Activated naive CD4-positive, alpha-beta T cell treated with anti-CD3 and anti-CD28 coated beads, Interleukin-2, amount 50 U/mL, for 24 hours (primary cell): ENCODE results near the gene C12orf56.
"Not testable (repeated sequence)": the region's sequence is repeated elsewhere in the genome, so short reads cannot be mapped to it uniquely, and the experiment has no call there.

Experiments used
- H3K27ac Mint-ChIP-seq: one replicate; pipeline ENCODE4 v1.8.0; 2021; ENCODE audit warnings: mild to moderate bottlenecking, mixed read lengths
- H3K27me3 Mint-ChIP-seq: one replicate; pipeline ENCODE4 v1.8.0; 2021; ENCODE audit warnings: mixed read lengths
- H3K36me3 Mint-ChIP-seq: one replicate; pipeline ENCODE4 v1.8.0; 2021; ENCODE audit warnings: mixed read lengths
- H3K4me1 Mint-ChIP-seq: one replicate; pipeline ENCODE4 v1.8.0; 2021; ENCODE audit warnings: mixed read lengths
- H3K4me3 Mint-ChIP-seq: one replicate; pipeline ENCODE4 v1.8.0; 2021; ENCODE audit warnings: mild to moderate bottlenecking, mixed read lengths
- H3K9me3 Mint-ChIP-seq: one replicate; pipeline ENCODE4 v1.8.0; 2021; ENCODE audit warnings: mixed read lengths

Gene C12orf56

DNA sequence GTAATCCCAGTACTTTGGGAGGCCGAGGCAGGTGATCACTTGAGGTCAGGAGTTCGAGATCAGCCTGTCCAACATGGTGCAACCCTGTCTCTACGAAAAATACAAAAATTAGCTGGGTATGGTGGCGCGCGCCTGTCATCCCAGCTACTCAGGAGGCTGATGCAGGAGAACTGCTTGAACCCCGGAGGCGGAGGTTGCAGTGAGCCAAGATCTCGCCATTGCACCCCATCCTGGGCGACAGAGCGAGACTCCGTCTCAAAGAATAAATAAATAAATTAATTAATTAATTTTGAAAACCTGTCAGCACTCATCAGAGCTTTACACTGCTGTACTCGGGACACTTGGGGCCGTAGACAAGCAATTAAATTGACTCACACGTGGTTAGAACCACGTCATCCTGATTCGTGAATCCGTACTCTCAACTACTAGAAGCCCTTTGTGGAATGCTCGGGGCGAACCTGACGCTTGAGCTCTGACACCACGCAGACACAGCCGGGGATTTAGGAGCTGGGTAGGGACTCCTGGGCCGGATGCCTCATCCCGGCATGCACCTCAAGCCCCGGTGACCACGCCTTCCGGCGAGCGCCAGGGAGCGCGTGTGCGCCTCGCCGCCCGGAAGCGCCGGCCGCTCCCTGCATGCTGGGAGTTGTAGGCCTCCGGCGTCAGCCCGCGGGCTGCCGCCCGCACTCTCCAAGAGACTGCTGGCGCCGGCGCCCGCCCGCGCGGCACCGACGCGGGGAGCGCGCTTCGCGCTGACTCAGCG, 13.3 kb upstream of the C12orf56 start, which contains the start of gene XPOT:
XPOT (plus strand) TSS at position 686 of the 763 bp plus-strand sequence. CDS start 5,644 bp downstream, outside the sequence.
- H3K4me3 Mint-ChIP-seq: peak within 1 kb of the TSS; percentile 99
- H3K36me3 Mint-ChIP-seq: no peaks in the 10 kb centered on the region
- H3K9me3 Mint-ChIP-seq: no peaks in the 10 kb centered on the region
- peaks cover 18% of the 10 kb centered on the region for H3K4me1 Mint-ChIP-seq
- no peaks in the 10 kb centered on the region for H3K27me3 Mint-ChIP-seq
- peak within 1 kb of the TSS; percentile 100 for H3K27ac Mint-ChIP-seq

DNA sequence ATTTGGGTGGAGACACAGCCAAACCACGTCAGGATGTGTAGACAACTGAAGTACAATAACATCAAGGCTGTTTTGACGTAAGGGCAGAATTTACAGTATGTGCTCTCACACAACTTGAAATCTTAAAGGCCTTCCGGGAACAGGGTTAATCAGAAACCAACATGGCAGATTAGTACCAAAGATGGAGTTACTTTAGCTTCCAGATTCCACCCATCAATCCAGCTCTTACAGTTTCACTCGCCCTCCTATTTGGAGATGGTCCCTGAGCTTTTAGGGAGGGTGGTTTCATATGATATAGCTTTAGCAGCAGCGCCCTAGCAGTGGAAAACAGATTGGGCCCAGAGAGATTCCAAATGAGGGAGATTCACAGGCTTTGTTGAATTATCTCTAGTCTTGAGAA, 11.6 kb upstream of the C12orf56 start:
- Mint-ChIP-seq H3K27ac (peak overlapping the region; percentile 46), H3K36me3 (no peaks in the 10 kb centered on the region), H3K4me3 (no peak overlapping the region), H3K4me1 (peaks cover 14% of the 10 kb centered on the region), H3K9me3 (no peaks in the 10 kb centered on the region), H3K27me3 (no peaks in the 10 kb centered on the region)

DNA sequence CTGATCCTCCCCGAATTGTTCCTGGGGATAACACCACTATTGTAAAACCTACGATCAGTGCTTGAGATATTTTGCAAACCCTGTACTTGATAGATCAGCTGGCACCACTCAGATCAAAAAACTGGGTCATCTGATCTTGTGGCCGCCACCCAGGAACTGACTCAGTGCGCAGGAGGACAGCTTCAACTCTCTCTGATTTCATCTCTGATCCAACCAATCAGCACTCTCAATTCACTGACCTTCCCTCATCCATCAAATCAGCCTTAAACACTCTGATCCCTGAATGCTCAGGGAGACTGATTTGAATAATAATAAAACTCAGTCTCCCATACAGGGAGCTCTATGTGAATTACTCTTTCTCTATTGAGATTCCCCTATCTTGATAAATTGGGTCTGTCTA, 9.5 kb upstream of the C12orf56 start:
- H3K4me1 Mint-ChIP-seq: peaks cover 3% of the 10 kb centered on the region
- H3K27me3 Mint-ChIP-seq: no peaks in the 10 kb centered on the region
- no peak overlapping the region for H3K27ac Mint-ChIP-seq
- H3K4me3 Mint-ChIP-seq: no peak overlapping the region
- H3K36me3 Mint-ChIP-seq: no peaks in the 10 kb centered on the region
- no peaks in the 10 kb centered on the region for H3K9me3 Mint-ChIP-seq

DNA sequence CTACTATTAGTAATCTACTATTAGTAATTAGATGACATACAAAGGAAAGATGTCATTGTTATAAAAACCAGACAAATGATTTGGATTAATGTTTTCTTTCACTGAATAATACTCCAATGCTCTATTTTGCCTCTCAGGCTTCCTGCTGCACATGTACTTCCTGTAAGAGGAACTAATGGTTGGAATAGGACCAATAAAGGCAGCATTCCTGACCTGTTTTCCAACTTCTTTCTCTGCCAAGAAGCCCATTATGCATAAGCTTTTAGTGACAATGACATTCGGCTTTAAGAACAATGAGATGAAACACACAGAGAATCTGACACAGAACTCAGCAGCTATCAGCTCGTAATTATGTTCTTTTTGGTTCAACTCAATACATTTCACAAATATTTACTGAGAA, 5.2 kb upstream of the C12orf56 start:
- no peaks in the 10 kb centered on the region for H3K36me3 Mint-ChIP-seq
- H3K9me3 Mint-ChIP-seq: no peaks in the 10 kb centered on the region
- peaks cover 3% of the 10 kb centered on the region for H3K4me1 Mint-ChIP-seq
- H3K27me3 Mint-ChIP-seq: no peaks in the 10 kb centered on the region
- no peak overlapping the region for H3K27ac Mint-ChIP-seq
- no peak overlapping the region for H3K4me3 Mint-ChIP-seq

DNA sequence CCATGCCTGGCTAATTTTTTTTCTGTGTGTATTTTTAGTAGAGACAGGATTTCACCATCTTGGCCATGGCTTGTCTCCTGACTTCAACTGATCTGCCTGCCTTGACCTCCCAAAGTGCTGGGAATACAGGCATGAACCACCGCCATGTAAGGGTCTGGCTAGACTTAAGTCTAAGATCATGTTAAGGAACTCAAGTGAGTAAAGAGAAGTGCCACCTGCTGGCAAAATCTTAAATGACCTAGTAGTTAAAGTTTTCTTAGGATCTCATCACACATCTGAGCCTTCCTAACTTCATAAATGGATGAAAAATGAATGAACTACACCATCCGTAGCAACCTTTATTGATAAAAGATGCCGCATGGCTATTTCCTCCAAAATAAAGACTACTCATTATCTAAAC, 1.7 kb upstream of the C12orf56 start:
- no peak overlapping the region for H3K27ac Mint-ChIP-seq
- H3K9me3 Mint-ChIP-seq: no peaks in the 10 kb centered on the region
- H3K36me3 Mint-ChIP-seq: no peaks in the 10 kb centered on the region
- peak overlapping the region; percentile 52 for H3K4me3 Mint-ChIP-seq
- peaks cover 10% of the 10 kb centered on the region for H3K4me1 Mint-ChIP-seq
- no peaks in the 10 kb centered on the region for H3K27me3 Mint-ChIP-seq

DNA sequence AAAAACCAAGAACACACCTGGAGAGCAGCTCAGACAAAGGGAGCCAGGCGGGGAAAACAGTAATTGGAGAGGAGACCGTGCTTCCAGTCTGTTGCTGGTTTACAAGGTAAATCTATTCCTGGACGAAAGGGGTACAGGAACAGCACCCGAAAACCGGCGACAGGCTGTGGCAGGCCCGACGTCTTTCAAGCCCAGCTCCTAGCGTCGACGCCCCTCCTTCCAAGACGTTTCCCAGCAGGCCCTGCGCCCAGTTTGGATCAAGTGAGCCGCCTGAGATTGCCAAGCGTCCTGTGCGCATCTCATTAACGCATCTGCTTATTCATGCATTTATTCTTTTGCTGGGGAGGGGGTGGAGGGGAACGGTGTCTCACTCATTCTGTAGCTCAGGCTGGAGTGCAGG, 1.4 kb downstream of the C12orf56 start:
- Mint-ChIP-seq H3K4me1 (peaks cover 34% of the 10 kb centered on the region), H3K27me3 (no peaks in the 10 kb centered on the region), H3K27ac (no peak overlapping the region), H3K36me3 (no peaks in the 10 kb centered on the region), H3K9me3 (no peaks in the 10 kb centered on the region), H3K4me3 (no peak overlapping the region)

DNA sequence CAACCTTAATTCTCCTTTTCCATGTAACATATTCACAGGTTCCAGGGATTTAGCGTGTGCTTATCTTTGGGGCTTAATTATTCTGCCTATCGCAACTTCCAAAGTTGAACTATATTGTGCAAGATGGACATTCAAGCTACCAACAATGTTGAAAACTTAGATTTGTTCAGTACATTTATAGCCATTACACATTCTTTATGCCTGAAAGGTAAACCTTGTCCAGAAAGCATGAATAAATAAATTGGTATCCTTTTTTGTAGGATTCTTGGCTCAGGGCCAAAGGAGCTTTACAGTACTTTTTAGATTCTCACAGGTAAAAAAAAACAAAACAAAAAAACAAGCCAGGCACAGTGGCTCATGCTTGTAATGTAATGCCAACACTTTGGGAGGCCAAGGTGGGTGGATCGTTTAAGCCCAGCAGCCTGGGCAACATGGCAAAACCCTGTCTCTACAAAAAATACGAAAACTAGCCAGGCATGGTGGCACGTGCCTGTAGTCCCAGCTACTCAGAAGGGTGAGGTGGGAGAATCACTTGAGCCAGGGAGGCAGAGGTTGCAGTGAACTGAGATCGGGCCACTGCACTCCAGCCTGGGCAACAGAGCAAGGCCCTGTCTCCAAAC, 3.3 kb downstream of the C12orf56 start:
- Mint-ChIP-seq H3K36me3 (no peaks in the 10 kb centered on the region), H3K27ac (no peak overlapping the region), H3K4me3 (no peak overlapping the region)

DNA sequence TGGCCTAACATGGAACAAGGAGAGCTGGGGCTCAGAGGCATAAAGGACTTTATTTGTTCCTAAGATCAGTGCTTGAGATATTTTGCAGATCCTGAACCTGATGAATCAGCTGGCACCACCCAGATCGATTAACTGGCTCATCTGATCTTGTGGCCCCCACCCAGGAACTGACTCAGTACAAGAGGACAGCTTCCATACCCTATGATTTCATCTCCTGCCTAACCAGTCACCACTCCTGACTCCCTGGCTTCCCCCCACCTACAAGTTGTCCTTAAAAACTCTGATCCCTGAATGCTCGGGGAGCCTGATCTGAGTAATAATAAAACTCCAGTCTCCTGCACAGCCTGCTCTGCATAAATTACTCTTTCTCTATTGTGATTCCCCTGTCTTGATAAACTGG, 5.1 kb downstream of the C12orf56 start:
- Mint-ChIP-seq H3K27ac (peak overlapping the region; percentile 52), H3K4me3 (peak overlapping the region; percentile 76), H3K27me3 (no peaks in the 10 kb centered on the region), H3K9me3 (peaks cover 7% of the 10 kb centered on the region), H3K36me3 (peaks cover 3% of the 10 kb centered on the region), H3K4me1 (peaks cover 49% of the 10 kb centered on the region)

More for the DNA sequence above, 3.3 kb downstream of the C12orf56 start:
- Mint-ChIP-seq H3K9me3 (no peaks in the 10 kb centered on the region), H3K27me3 (no peaks in the 10 kb centered on the region), H3K4me1 (peaks cover 42% of the 10 kb centered on the region)

DNA sequence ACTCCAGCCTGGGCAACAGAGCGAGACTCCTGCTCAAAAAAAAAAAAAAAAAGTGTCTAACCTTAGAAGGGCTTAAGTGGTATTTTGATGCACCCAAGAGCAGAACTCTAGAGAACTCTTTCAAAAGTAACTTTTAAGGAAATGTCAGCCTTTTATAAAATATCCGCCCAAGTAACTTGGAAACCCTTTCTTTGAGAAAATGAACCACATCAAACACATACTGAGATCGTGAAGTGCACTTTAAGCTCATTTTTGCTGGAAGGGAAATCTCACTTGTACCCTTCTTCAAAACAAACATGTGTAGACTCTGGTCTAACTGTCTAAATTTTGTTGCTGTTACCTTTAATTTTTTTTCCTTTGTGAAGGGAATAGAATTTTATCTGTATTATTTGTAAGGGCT, 5.5 kb downstream of the C12orf56 start:
- Mint-ChIP-seq H3K27ac (peak overlapping the region; percentile 52), H3K36me3 (peaks cover 7% of the 10 kb centered on the region), H3K27me3 (no peaks in the 10 kb centered on the region), H3K4me1 (peaks cover 53% of the 10 kb centered on the region), H3K4me3 (peak overlapping the region; percentile 76), H3K9me3 (peaks cover 10% of the 10 kb centered on the region)

DNA sequence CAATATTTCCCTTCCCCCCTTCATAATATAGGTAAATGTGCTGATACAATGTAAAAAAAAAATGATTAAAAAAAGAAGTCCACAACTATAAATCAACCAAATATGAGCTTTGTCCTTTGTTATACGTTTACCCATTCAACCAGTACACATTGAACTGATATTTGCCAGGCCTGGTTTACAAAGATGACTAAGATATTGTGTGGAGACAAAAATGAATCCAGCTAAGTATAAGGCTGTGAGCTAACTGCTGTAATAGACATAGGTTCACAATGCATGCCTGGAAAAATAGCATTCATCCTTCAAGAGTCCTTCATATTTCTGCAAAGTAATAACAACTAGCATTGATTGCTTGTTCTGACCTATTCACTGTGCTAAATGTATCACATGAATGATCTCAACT, 6.9 kb downstream of the C12orf56 start:
- no peak overlapping the region for H3K27ac Mint-ChIP-seq
- H3K36me3 Mint-ChIP-seq: peaks cover 7% of the 10 kb centered on the region
- no peak overlapping the region for H3K4me3 Mint-ChIP-seq
- H3K27me3 Mint-ChIP-seq: no peaks in the 10 kb centered on the region
- peaks cover 10% of the 10 kb centered on the region for H3K9me3 Mint-ChIP-seq
- peaks cover 50% of the 10 kb centered on the region for H3K4me1 Mint-ChIP-seq

DNA sequence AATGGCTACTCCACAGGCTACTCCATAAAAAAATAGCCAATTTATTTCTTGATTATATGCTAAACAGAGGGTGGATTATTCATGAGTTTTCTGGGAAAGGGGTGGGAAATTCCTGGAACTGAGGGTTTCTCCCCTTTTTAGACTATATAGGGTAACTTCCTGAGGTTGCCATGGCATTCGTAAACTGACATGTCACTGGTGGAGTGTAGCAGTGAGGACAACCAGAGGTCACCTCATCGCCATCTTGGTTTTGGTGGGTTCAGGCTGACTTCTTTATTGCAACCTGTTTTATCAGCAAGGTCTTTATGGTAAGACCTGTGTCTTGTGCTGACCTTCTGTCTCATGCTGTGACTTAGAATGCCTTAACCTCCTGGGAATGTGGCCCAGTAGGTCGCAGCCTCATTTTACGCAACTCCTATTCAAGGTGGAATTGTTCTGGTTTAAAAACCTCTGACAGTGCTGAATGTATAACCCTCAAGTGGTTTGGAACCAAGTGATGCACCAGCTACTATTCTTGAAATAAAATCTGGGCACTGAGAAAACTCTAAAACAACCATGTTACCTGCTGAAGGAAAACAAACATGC, 27.7 kb downstream of the C12orf56 start:
- Mint-ChIP-seq H3K27ac (no peak overlapping the region), H3K36me3 (no peaks in the 10 kb centered on the region), H3K27me3 (no peaks in the 10 kb centered on the region), H3K4me3 (no peak overlapping the region), H3K9me3 (no peaks in the 10 kb centered on the region), H3K4me1 (no peaks in the 10 kb centered on the region)

DNA sequence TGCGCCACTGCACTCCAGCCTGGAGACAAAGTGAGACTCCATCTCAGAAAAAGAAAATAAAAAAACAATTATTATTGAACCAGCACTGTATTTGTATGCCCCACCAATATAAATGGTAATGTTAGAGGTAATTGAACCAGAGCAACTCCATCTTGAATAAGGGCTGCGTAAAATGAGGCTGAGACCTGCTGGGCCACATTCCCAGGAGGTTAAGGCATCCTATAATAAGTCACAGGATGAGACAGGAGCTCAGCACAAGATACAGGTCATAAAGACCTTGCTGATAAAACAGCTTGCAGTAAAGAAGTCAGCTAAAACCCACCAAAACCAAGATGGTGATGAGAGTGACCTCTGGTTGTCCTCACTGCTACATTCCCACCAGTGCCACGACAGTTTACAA, 29.4 kb downstream of the C12orf56 start:
- not testable (repeated sequence) for H3K36me3 Mint-ChIP-seq, H3K27me3 Mint-ChIP-seq, H3K27ac Mint-ChIP-seq, H3K9me3 Mint-ChIP-seq, H3K4me3 Mint-ChIP-seq, H3K4me1 Mint-ChIP-seq

DNA sequence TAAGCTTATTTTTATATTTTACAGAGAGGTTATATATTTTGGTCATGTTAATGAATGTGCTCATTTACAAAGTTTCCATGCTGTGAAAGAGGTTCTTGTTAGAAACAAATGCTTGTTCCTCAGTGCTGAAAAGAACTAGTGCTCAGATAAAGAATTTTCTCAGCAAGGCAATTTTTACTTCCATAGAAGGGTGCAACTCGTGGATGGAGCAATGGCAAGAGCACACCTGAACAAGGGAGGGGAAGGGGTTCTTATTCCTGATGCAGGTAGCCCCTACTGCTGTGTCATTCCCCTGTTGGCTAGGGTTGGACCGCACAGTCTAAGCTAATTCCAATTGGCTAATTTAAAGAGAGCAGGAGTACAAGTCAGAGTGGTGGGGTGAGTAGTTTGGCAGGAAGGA, 34.3 kb downstream of the C12orf56 start:
- not testable (repeated sequence) for H3K9me3 Mint-ChIP-seq, H3K36me3 Mint-ChIP-seq, H3K27ac Mint-ChIP-seq, H3K27me3 Mint-ChIP-seq, H3K4me3 Mint-ChIP-seq, H3K4me1 Mint-ChIP-seq

DNA sequence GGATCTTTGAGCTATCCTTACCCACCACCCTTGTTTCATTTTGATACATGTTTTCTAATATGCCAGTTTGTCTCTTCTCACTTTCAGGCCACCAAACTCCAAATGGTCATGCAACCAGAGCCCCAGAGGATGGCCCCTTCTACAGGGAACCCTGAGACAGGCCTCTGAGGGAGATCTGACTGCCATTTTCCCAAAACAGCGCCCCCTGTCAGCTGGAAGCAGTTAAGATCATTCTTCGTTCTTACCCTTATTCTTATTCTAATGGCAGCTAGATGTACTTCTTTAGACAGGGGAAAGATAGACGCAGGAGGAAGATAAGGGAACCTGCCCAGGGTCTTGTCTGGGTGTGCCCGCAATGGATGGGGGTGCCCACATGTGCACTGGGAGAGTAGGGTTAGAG, 38.4 kb downstream of the C12orf56 start:
- H3K4me3 Mint-ChIP-seq: no peak overlapping the region
- peaks cover 7% of the 10 kb centered on the region for H3K9me3 Mint-ChIP-seq
- no peak overlapping the region for H3K27ac Mint-ChIP-seq
- H3K4me1 Mint-ChIP-seq: no peaks in the 10 kb centered on the region
- no peaks in the 10 kb centered on the region for H3K27me3 Mint-ChIP-seq
- H3K36me3 Mint-ChIP-seq: peaks cover 8% of the 10 kb centered on the region

DNA sequence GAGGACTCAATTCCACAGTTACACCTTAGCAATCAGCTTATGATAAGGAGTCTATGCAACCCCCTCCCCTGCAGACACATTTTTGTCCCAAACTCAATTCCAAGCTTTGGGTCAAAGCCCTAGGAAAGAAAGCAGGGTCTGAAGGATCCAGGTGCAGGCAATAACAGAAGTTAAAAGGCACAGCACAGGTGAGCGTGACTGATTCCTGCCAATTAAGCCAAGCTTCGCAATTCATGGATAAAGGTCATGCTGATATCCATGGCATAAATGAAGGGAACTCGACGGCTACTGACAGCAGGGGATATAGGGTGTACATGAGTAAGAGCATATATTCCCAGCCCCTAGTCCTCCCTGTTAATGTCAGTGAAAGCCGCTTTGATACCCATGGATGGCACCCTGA, 39.3 kb downstream of the C12orf56 start:
- Mint-ChIP-seq H3K4me3 (no peak overlapping the region), H3K4me1 (no peaks in the 10 kb centered on the region), H3K9me3 (peaks cover 2% of the 10 kb centered on the region), H3K36me3 (peaks cover 3% of the 10 kb centered on the region), H3K27me3 (no peaks in the 10 kb centered on the region), H3K27ac (no peak overlapping the region)

DNA sequence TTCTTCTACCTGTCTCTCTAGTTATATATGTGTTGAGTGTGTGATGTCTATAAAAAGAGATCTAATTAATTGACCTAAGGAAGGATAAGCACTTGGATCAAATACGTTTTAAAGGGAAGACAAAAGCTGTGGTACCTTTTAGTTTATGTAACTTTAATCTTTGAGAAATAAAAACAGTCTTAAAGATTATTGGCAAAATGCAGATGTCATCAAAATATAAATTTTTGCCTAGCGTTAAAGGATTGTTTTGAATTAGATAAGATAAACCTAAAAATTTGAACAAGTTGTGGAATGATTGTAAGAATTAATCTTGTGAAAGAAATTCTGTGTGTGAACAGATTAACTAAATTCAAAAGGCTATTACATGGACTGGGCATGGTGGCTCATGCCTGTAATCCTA, 42.9 kb downstream of the C12orf56 start:
- H3K4me1 Mint-ChIP-seq: no peaks in the 10 kb centered on the region
- no peak overlapping the region for H3K4me3 Mint-ChIP-seq
- no peaks in the 10 kb centered on the region for H3K9me3 Mint-ChIP-seq
- peaks cover 2% of the 10 kb centered on the region for H3K36me3 Mint-ChIP-seq
- no peak overlapping the region for H3K27ac Mint-ChIP-seq
- no peaks in the 10 kb centered on the region for H3K27me3 Mint-ChIP-seq
